Measurements from ENCODE around the gene NRXN3. TPM values are rescaled to one million over a fixed set of nuclear protein-coding genes. Genes with fewer than 3 reads are reported as not detected.

NRXN3 gene
- polyA plus RNA-seq, 1 donor from 2014 or later: 110 TPM

DNA sequence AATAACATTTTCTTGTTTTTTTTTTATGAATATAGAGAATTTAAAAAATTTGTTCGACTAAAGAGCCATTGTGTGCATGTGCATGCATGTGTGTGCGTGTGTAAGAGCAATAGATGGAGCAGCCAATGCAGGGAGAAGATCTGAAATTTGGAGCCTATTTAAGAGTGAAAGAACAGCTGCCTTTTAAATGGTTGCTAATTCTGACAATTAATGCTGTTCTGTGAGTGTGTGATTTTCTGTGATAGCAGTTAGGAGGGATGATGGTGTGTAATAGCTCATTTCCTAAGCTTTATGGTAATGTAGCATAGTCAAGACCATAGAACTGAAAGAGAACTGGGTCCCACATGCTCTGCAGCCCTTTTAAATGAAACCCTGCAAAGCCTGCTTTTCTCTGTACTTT lies 137.9 kb downstream of the NRXN3 start:
- Histone ChIP-seq H4K20me1 (ENCODE audit: insufficient read depth) (no peaks in the 10 kb centered on the region), H3K9me2 (ENCODE audit: insufficient read depth, low read length) (no peaks in the 10 kb centered on the region), H3K36me3 (ENCODE audit: insufficient read depth, low read length) (no peaks in the 10 kb centered on the region), H2AFZ (ENCODE audit: low read depth, low read length) (no peak overlapping the region), H3K9ac (ENCODE audit: low read length) (peak overlapping the region; percentile 22), H3K4me3 (ENCODE audit: low read length) (peak overlapping the region; percentile 43), H3K27ac (ENCODE audit: low read length) (peak overlapping the region; percentile 60), H3K4me2 (ENCODE audit: low read length) (peak overlapping the region; percentile 46), H3K79me2 (replicated peaks; ENCODE audit: insufficient read depth, low read length) (peaks cover 3% of the 10 kb centered on the region), H3K9me3 (ENCODE audit: low read length) (no peaks in the 10 kb centered on the region), H3K27me3 (ENCODE audit: insufficient read depth, low read depth, low read length) (no peaks in the 10 kb centered on the region), H3F3A (ENCODE audit: insufficient read depth, low read length, poor library complexity, severe bottlenecking) (no peaks in the 10 kb centered on the region)
- TF ChIP-seq SMC3 (conservative IDR thresholded peaks at IDR 0.05; ENCODE audit: poor library complexity): no peak
- TF ChIP-seq RAD21 (conservative IDR thresholded peaks at IDR 0.05): no peak
- TF ChIP-seq, protein P1, sequence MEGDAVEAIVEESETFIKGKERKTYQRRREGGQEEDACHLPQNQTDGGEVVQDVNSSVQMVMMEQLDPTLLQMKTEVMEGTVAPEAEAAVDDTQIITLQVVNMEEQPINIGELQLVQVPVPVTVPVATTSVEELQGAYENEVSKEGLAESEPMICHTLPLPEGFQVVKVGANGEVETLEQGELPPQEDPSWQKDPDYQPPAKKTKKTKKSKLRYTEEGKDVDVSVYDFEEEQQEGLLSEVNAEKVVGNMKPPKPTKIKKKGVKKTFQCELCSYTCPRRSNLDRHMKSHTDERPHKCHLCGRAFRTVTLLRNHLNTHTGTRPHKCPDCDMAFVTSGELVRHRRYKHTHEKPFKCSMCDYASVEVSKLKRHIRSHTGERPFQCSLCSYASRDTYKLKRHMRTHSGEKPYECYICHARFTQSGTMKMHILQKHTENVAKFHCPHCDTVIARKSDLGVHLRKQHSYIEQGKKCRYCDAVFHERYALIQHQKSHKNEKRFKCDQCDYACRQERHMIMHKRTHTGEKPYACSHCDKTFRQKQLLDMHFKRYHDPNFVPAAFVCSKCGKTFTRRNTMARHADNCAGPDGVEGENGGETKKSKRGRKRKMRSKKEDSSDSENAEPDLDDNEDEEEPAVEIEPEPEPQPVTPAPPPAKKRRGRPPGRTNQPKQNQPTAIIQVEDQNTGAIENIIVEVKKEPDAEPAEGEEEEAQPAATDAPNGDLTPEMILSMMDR (IDR thresholded peaks at IDR 0.05; ENCODE audit: poor library complexity, severe bottlenecking): no peak
- TF ChIP-seq, protein P2, sequence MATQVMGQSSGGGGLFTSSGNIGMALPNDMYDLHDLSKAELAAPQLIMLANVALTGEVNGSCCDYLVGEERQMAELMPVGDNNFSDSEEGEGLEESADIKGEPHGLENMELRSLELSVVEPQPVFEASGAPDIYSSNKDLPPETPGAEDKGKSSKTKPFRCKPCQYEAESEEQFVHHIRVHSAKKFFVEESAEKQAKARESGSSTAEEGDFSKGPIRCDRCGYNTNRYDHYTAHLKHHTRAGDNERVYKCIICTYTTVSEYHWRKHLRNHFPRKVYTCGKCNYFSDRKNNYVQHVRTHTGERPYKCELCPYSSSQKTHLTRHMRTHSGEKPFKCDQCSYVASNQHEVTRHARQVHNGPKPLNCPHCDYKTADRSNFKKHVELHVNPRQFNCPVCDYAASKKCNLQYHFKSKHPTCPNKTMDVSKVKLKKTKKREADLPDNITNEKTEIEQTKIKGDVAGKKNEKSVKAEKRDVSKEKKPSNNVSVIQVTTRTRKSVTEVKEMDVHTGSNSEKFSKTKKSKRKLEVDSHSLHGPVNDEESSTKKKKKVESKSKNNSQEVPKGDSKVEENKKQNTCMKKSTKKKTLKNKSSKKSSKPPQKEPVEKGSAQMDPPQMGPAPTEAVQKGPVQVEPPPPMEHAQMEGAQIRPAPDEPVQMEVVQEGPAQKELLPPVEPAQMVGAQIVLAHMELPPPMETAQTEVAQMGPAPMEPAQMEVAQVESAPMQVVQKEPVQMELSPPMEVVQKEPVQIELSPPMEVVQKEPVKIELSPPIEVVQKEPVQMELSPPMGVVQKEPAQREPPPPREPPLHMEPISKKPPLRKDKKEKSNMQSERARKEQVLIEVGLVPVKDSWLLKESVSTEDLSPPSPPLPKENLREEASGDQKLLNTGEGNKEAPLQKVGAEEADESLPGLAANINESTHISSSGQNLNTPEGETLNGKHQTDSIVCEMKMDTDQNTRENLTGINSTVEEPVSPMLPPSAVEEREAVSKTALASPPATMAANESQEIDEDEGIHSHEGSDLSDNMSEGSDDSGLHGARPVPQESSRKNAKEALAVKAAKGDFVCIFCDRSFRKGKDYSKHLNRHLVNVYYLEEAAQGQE (IDR thresholded peaks at IDR 0.05; ENCODE audit: borderline replicate concordance): no peak
- no peak for TF ChIP-seq EZH2 (IDR thresholded peaks at IDR 0.05; ENCODE audit: borderline replicate concordance, insufficient read depth, low read length, poor library complexity, severe bottlenecking)
- no peak for TF ChIP-seq MXI1 (conservative IDR thresholded peaks at IDR 0.05; ENCODE audit: poor library complexity, severe bottlenecking)
- TF ChIP-seq TAF1 (IDR thresholded peaks at IDR 0.05; ENCODE audit: low read depth): no peak
- no peak for TF ChIP-seq EP300 (conservative IDR thresholded peaks at IDR 0.05; ENCODE audit: poor library complexity, severe bottlenecking)
- TF ChIP-seq POLR2AphosphoS5 (IDR thresholded peaks at IDR 0.05): no peak

GRCh38 chr14:78310272-78310671 lies 140.1 kb downstream of the NRXN3 start:
- no peaks in the 10 kb centered on the region for H4K20me1 ChIP-seq (ENCODE audit: insufficient read depth)
- no peak overlapping the region for H3K27ac ChIP-seq (ENCODE audit: low read length)
- TF ChIP-seq SMC3 (conservative IDR thresholded peaks at IDR 0.05; ENCODE audit: poor library complexity): no peak
- TF ChIP-seq POLR2AphosphoS5 (IDR thresholded peaks at IDR 0.05): no peak
- no peak for TF ChIP-seq RAD21 (conservative IDR thresholded peaks at IDR 0.05)
- TF ChIP-seq EP300 (conservative IDR thresholded peaks at IDR 0.05; ENCODE audit: poor library complexity, severe bottlenecking): no peak
- TF ChIP-seq EZH2 (IDR thresholded peaks at IDR 0.05; ENCODE audit: borderline replicate concordance, insufficient read depth, low read length, poor library complexity, severe bottlenecking): no peak
- no peak for TF ChIP-seq TAF1 (IDR thresholded peaks at IDR 0.05; ENCODE audit: low read depth)
- TF ChIP-seq, protein P1 (IDR thresholded peaks at IDR 0.05; ENCODE audit: poor library complexity, severe bottlenecking): no peak
- TF ChIP-seq, protein P2 (IDR thresholded peaks at IDR 0.05; ENCODE audit: borderline replicate concordance): no peak
- TF ChIP-seq MXI1 (conservative IDR thresholded peaks at IDR 0.05; ENCODE audit: poor library complexity, severe bottlenecking): no peak
- H3K9me3 ChIP-seq (ENCODE audit: low read length): no peaks in the 10 kb centered on the region
- no peaks in the 10 kb centered on the region for H3F3A ChIP-seq (ENCODE audit: insufficient read depth, low read length, poor library complexity, severe bottlenecking)
- peaks cover 3% of the 10 kb centered on the region for H3K79me2 ChIP-seq (replicated peaks; ENCODE audit: insufficient read depth, low read length)
- no peaks in the 10 kb centered on the region for H3K9me2 ChIP-seq (ENCODE audit: insufficient read depth, low read length)
- H3K4me2 ChIP-seq (ENCODE audit: low read length): no peak overlapping the region
- H3K9ac ChIP-seq (ENCODE audit: low read length): no peak overlapping the region
- H3K4me3 ChIP-seq (ENCODE audit: low read length): no peak overlapping the region
- H2AFZ ChIP-seq (ENCODE audit: low read depth, low read length): no peak overlapping the region
- H3K27me3 ChIP-seq (ENCODE audit: insufficient read depth, low read depth, low read length): no peaks in the 10 kb centered on the region
- H3K36me3 ChIP-seq (ENCODE audit: insufficient read depth, low read length): no peaks in the 10 kb centered on the region
